Measurements from ENCODE around the gene IL11. TPM values are rescaled to one million over a fixed set of nuclear protein-coding genes. Genes with fewer than 3 reads are reported as not detected.
"Not testable (repeated sequence)": the region's sequence is repeated elsewhere in the genome, so short reads cannot be mapped to it uniquely, and the experiment has no call there.

IL11 gene
- total RNA-seq (2014; rRNA removed; shearing (Covaris generic)), result 0.31 and 2.8 TPM in 2 replicates

GRCh38 chr19:55370305-55370988, at the start of gene IL11:
Gene IL11 (minus strand): TSS chr19:55370463. CDS start chr19:55370310, 153 bp downstream.
- DNase-seq (ENCODE audit: low spot score), result no peak

- no peak for DNase-seq (ENCODE audit: low spot score)
Measured at GRCh38 chr19:55419624-55420236, 49.5 kb upstream of the IL11 start.

GRCh38 chr19:55419103-55419502, 48.8 kb upstream of the IL11 start:
- no peak for DNase-seq (ENCODE audit: low spot score)

- peak; percentile 95 for DNase-seq (ENCODE audit: low spot score)
Measured at GRCh38 chr19:55418185-55418584, 47.9 kb upstream of the IL11 start.

GRCh38 chr19:55410168-55410567, 39.9 kb upstream of the IL11 start:
- DNase-seq (ENCODE audit: low spot score), result no peak

GRCh38 chr19:55409179-55409578, 38.9 kb upstream of the IL11 start:
- not testable (repeated sequence) for DNase-seq (ENCODE audit: low spot score)

- no peak for DNase-seq (ENCODE audit: low spot score)
Measured at GRCh38 chr19:55408533-55408872, 38.2 kb upstream of the IL11 start.

- peak; percentile 100 for DNase-seq (ENCODE audit: low spot score)
Measured at GRCh38 chr19:55407800-55408532, 37.7 kb upstream of the IL11 start.

GRCh38 chr19:55407550-55407799, 37.2 kb upstream of the IL11 start, which contains the start of gene UBE2S:
Gene UBE2S (minus strand): TSS chr19:55407788. CDS start chr19:55407589, 199 bp downstream.
- DNase-seq (ENCODE audit: low spot score), result not testable (repeated sequence)

- peak; percentile 54 for DNase-seq (ENCODE audit: low spot score)
Measured at GRCh38 chr19:55406826-55407549, 36.7 kb upstream of the IL11 start.

- DNase-seq (ENCODE audit: low spot score), result peak; percentile 39
Measured at GRCh38 chr19:55406091-55406825, 36.0 kb upstream of the IL11 start.

- DNase-seq (ENCODE audit: low spot score), result no peak
Measured at GRCh38 chr19:55405638-55406037, 35.4 kb upstream of the IL11 start.

- no peak for DNase-seq (ENCODE audit: low spot score)
Measured at GRCh38 chr19:55402509-55402908, 32.2 kb upstream of the IL11 start.

- DNase-seq (ENCODE audit: low spot score), result not testable (repeated sequence)
Measured at GRCh38 chr19:55401390-55401789, 31.1 kb upstream of the IL11 start.

- DNase-seq (ENCODE audit: low spot score), result no peak
Measured at GRCh38 chr19:55400281-55401087, 30.2 kb upstream of the IL11 start.

GRCh38 chr19:55398200-55398925, 28.1 kb upstream of the IL11 start:
- no peak for DNase-seq (ENCODE audit: low spot score)

- no peak for DNase-seq (ENCODE audit: low spot score)
Measured at GRCh38 chr19:55392820-55393761, 22.8 kb upstream of the IL11 start.

- DNase-seq (ENCODE audit: low spot score), result no peak
Measured at GRCh38 chr19:55391702-55392615, 21.7 kb upstream of the IL11 start.
